ENCODE data around the gene PACSIN2. TPM values are rescaled to one million over a fixed set of nuclear protein-coding genes. Genes with fewer than 3 reads are reported as not detected.

The PACSIN2 gene
- total RNA-seq, 1 donor from 2014 or later, result 93.4 TPM

- Mint-ChIP-seq H3K27me3 (ENCODE audit: low read depth) (no peaks in the 10 kb centered on the region), H3K36me3 (ENCODE audit: low read depth) (no peaks in the 10 kb centered on the region), H3K4me3 (ENCODE audit: unreplicated experiment) (no peak overlapping the region), H3K9me3 (ENCODE audit: low read depth) (no peaks in the 10 kb centered on the region), H3K27ac (ENCODE audit: unreplicated experiment) (no peak overlapping the region), H3K4me1 (ENCODE audit: low read depth) (peaks cover 29% of the 10 kb centered on the region)
- DNase-seq (ENCODE audit: low spot score), result no peak
- no peak for TF ChIP-seq CTCF (IDR thresholded peaks at IDR 0.05)
These were observed 31.5 kb downstream of the PACSIN2 start for GRCh38 chr22:42983470-42983869.

GRCh38 chr22:42979606-42980005, 35.3 kb downstream of the PACSIN2 start:
- Mint-ChIP-seq H3K27me3 (ENCODE audit: low read depth) (no peaks in the 10 kb centered on the region), H3K4me1 (ENCODE audit: low read depth) (peaks cover 14% of the 10 kb centered on the region), H3K9me3 (ENCODE audit: low read depth) (no peaks in the 10 kb centered on the region), H3K27ac (ENCODE audit: unreplicated experiment) (no peak overlapping the region), H3K4me3 (ENCODE audit: unreplicated experiment) (no peak overlapping the region), H3K36me3 (ENCODE audit: low read depth) (no peaks in the 10 kb centered on the region)
- DNase-seq (ENCODE audit: low spot score), result no peak
- TF ChIP-seq CTCF (IDR thresholded peaks at IDR 0.05), result no peak

DNA sequence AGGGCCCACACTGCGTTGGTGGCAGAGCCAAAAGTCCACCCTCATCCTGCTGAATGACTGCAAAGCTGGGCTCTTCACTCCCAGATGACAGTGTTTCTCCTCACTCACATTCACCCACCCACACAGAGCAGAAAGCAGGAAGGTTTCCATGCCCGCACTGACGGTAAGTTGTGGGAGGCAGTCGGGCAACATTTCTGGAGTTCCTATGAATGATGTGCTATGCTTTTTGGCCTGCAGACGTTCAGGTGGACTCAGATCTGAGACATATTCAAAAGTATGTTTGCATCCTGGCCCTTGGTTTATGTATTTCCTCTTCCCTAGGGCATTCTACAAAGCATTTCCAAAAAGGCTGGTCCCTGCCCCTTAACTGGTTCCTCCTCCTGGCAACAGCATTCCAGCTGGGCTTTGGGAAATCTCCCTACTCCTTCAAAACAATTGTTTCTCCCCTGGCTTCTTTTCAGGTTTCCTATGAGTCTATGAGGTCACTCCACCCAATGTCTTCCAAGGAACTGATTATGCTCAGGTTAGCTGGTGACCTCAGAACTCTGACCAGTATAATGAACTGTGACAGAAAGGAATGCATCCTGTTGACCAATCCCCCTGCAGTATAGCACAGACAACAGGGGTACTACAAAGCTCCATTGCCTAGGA, 36.4 kb downstream of the PACSIN2 start:
- Mint-ChIP-seq H3K4me1 (ENCODE audit: low read depth) (peaks cover 18% of the 10 kb centered on the region), H3K4me3 (ENCODE audit: unreplicated experiment) (no peak overlapping the region), H3K27ac (ENCODE audit: unreplicated experiment) (peak overlapping the region; percentile 57), H3K36me3 (ENCODE audit: low read depth) (no peaks in the 10 kb centered on the region), H3K9me3 (ENCODE audit: low read depth) (no peaks in the 10 kb centered on the region), H3K27me3 (ENCODE audit: low read depth) (no peaks in the 10 kb centered on the region)
- DNase-seq (ENCODE audit: low spot score), result no peak
- TF ChIP-seq CTCF (IDR thresholded peaks at IDR 0.05), result no peak

- H3K27ac Mint-ChIP-seq (ENCODE audit: unreplicated experiment), result no peak overlapping the region
- TF ChIP-seq CTCF (IDR thresholded peaks at IDR 0.05), result no peak
- peaks cover 22% of the 10 kb centered on the region for H3K4me1 Mint-ChIP-seq (ENCODE audit: low read depth)
- DNase-seq (ENCODE audit: low spot score), result no peak
- H3K9me3 Mint-ChIP-seq (ENCODE audit: low read depth), result no peaks in the 10 kb centered on the region
- H3K36me3 Mint-ChIP-seq (ENCODE audit: low read depth), result no peaks in the 10 kb centered on the region
- H3K27me3 Mint-ChIP-seq (ENCODE audit: low read depth), result no peaks in the 10 kb centered on the region
- no peak overlapping the region for H3K4me3 Mint-ChIP-seq (ENCODE audit: unreplicated experiment)
These were observed 37.4 kb downstream of the PACSIN2 start for GRCh38 chr22:42977569-42977968.

- H3K4me3 Mint-ChIP-seq (ENCODE audit: unreplicated experiment), result no peak overlapping the region
- no peak for DNase-seq (ENCODE audit: low spot score)
- H3K4me1 Mint-ChIP-seq (ENCODE audit: low read depth), result peaks cover 25% of the 10 kb centered on the region
- H3K9me3 Mint-ChIP-seq (ENCODE audit: low read depth), result no peaks in the 10 kb centered on the region
- TF ChIP-seq CTCF (IDR thresholded peaks at IDR 0.05), result no peak
- H3K27ac Mint-ChIP-seq (ENCODE audit: unreplicated experiment), result peak overlapping the region; percentile 27
- H3K27me3 Mint-ChIP-seq (ENCODE audit: low read depth), result no peaks in the 10 kb centered on the region
- H3K36me3 Mint-ChIP-seq (ENCODE audit: low read depth), result no peaks in the 10 kb centered on the region
These were observed 38.6 kb downstream of the PACSIN2 start for GRCh38 chr22:42976217-42976933.

All from chondrocyte (in vitro differentiated cells).